Fibroblast of lung (primary cell): ENCODE data around the gene XIRP2.

Experiments
- EZH2 ChIP-seq: IDR thresholded peaks from 2 replicates; pipeline ENCODE4 v1.5.1; 2012; ENCODE audit warnings: low read length, control low read depth, mild to moderate bottlenecking; ENCODE audit errors: missing control alignments
- TF ChIP-seq, protein P1 (sequence below), 2 donors: IDR thresholded peaks in 1 of 2; conservative IDR thresholded peaks in 1 of 2; 1 replicate in 1 of 2; 2 replicates in 1 of 2; pipeline ENCODE4 v1.5.1; 2011 to 2012; ENCODE audit warnings: low read length in 2 of 2, control low read depth in 1 of 2, inconsistent platforms in 1 of 2, low read depth in 1 of 2, mild to moderate bottlenecking in 1 of 2

DNA sequence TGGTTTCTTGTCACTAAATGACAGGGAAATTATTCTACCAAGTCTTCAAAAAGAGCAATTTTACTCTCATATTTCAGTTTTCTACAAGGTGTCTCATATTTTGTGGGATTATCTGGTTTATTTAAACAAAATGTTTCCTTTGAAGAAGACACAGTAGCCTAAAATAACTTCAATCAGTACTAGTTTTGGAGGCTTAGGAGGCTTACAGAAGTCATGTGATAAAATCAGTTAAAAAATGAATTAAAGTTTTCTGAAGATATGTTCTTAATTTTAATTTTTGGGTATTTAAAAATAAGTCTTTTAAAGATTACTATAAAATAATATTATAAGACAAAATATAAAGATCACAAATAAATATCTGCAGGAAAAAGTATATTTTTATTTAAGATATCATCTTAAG is 95.9 kb downstream of the XIRP2 start:
- TF ChIP-seq, protein P1, sequence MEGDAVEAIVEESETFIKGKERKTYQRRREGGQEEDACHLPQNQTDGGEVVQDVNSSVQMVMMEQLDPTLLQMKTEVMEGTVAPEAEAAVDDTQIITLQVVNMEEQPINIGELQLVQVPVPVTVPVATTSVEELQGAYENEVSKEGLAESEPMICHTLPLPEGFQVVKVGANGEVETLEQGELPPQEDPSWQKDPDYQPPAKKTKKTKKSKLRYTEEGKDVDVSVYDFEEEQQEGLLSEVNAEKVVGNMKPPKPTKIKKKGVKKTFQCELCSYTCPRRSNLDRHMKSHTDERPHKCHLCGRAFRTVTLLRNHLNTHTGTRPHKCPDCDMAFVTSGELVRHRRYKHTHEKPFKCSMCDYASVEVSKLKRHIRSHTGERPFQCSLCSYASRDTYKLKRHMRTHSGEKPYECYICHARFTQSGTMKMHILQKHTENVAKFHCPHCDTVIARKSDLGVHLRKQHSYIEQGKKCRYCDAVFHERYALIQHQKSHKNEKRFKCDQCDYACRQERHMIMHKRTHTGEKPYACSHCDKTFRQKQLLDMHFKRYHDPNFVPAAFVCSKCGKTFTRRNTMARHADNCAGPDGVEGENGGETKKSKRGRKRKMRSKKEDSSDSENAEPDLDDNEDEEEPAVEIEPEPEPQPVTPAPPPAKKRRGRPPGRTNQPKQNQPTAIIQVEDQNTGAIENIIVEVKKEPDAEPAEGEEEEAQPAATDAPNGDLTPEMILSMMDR (conservative IDR thresholded peaks at IDR 0.05 in 1 of 2, IDR thresholded peaks at IDR 0.05 in 1 of 2; ENCODE audit: low read depth in 1 of 2, low read length in 2 of 2) = no peak
- TF ChIP-seq EZH2 = no peak
